Bone marrow (tissue), 2 donors: ENCODE measurements around the gene PCDHA4.
"Not testable (repeated sequence)": the region's sequence is repeated elsewhere in the genome, so short reads cannot be mapped to it uniquely, and the experiment has no call there.

ENCODE experiments used
- DNase-seq, 2 donors: peaks; one replicate each; lab custom pipeline; 2025; lab: John Stamatoyannopoulos, UW

Gene PCDHA4

DNA sequence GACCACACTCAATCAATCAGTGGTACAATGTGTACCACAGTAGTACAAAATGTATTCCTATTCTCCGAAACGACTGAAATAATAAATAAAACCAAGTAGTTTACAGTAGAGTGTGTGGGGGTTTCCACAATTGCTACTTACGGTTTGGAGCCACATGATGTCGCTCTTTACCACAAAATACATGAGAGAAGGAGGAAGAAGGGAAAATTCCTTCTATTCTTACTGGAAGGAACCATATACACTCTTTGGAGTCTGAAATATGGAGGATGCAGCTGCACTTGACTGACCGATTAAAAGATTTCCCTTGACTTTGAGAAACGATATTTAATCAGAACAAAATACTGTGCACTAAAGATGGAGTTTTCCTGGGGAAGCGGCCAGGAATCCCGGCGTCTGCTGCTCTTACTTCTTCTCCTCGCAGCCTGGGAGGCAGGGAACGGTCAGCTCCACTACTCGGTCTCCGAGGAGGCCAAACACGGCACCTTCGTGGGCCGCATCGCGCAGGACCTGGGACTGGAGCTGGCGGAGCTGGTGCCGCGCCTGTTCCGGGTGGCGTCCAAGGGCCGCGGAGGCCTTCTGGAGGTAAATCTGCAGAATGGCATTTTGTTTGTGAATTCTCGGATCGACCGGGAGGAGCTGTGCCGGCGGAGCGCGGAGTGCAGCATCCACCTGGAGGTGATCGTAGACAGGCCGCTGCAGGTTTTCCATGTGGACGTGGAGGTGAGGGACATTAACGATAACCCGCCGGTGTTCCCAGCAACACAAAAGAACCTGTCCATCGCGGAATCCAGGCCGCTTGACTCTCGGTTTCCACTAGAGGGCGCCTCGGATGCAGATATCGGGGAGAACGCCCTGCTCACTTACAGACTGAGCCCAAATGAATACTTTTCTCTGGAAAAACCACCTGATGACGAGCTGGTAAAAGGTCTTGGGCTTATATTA lies at the start of gene PCDHA4:
Gene PCDHA4 (plus strand): TSS at position 235 of the 942 bp plus-strand sequence.
- no peak for DNase-seq

DNA sequence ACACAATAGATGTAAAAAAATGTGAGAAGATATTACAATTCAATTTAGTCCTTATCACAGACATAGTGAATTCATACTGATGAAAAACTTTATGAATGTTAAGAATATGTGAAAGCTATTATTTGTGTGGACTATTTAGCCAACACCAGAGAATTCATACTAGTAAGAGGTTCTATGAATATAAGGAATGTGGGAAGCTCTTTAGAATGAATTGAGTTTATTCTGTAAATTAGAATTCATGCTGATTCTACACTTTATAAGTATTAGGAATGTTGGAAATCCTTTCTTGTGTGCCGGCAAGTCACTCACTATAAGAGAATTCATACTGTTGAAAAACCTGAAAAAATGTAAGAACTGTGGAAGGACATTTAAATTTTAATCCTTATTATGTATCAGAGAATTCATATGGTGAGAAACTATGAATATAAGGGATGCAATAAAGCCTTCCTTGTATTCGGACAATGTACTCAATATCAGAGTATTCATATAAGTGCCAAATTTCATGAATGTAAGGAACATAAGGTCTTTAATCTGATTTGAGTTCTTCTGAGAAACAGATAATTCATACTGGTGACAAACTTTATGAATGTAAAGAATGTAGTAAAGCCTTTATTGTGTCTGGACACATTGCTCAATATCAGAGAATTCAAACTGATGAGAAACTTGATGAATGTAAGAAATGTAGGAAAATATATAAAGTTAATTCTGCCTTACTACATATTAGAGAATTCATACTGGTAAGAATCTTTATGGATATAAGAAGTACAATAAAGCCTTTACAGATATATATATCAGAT lies 42.5 kb upstream of the PCDHA4 start:
- DNase-seq: no peak

DNA sequence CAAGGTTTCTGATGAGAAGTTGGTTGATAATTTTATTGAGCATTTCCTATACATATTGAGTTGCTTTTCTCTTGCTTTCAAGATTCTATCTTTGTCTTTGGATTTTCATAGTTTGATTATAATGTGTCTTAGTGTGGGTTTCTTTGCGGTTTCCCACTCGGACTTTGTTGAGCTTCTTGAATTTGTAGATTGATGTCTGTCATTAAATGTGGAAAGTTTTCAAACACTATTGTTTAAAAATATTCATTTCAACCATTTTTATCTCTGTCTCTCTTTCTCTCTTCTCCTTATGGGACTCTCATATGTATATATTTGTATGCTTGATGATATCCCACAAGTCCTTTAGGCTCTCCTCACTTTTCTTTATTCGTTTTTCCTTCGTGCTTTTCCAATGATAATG lies 39.4 kb upstream of the PCDHA4 start:
- no peak for DNase-seq

DNA sequence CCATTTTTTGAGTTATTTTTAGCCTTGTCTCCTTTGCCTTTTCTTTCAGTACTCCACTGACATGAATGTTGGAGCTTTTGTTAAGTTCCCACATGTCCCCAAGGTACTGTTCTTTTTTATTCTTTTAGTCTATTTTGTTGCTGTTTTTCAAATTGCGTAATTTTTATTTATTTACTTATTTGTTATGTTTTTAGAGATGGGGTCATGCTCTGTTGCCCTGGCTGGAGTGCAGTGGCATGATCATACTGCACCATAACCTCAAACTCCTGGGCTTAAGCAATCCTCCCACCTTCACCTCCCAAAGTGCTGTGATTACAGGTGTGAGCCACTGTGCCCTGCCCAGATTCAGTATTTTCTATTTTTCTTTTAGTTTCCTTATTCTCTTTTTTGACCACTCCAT lies 26.4 kb upstream of the PCDHA4 start:
- DNase-seq: no peak

DNA sequence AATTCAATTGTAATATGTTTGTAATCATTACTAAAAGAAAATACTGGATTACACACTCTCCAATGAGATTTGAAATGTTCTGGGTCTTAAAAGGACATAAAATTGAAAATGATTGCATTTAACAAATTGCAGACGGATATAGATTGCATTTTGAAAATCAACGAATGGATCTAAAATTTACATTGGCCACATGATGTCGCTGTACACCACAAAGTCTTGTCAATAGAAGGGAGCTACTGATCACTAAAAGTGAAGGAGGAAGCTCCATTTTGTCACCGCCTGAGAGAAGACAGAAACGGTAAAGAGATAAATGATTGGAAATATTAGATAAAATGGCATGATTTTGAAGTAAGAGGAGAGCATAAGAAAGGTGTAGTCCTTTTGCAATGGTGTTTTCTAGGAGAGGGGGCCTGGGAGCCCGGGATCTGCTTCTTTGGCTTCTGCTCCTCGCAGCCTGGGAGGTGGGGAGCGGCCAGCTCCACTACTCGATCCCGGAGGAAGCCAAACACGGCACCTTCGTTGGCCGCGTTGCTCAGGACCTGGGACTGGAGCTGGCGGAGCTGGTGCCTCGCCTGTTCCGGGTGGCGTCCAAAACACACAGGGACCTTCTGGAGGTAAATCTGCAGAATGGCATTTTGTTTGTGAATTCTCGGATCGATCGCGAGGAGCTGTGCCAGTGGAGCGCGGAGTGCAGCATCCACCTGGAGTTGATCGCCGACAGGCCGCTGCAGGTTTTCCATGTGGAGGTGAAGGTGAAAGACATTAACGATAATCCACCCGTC lies 20.8 kb upstream of the PCDHA4 start, which contains the start of gene PCDHA1:
Gene PCDHA1 (plus strand): TSS at position 236 of the 782 bp plus-strand sequence.
- DNase-seq: no peak

DNA sequence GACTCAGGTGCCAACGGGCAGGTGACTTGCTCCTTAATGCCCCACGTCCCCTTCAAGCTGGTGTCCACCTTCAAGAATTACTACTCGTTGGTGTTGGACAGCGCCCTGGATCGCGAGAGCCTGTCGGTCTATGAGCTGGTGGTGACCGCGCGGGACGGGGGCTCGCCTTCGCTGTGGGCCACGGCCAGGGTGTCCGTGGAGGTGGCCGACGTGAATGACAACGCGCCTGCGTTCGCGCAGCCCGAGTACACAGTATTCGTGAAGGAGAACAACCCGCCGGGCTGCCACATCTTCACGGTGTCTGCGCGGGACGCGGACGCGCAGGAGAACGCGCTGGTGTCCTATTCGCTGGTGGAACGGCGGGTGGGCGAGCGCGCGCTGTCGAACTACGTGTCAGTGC lies 19.4 kb upstream of the PCDHA4 start:
- DNase-seq: not testable (repeated sequence)

DNA sequence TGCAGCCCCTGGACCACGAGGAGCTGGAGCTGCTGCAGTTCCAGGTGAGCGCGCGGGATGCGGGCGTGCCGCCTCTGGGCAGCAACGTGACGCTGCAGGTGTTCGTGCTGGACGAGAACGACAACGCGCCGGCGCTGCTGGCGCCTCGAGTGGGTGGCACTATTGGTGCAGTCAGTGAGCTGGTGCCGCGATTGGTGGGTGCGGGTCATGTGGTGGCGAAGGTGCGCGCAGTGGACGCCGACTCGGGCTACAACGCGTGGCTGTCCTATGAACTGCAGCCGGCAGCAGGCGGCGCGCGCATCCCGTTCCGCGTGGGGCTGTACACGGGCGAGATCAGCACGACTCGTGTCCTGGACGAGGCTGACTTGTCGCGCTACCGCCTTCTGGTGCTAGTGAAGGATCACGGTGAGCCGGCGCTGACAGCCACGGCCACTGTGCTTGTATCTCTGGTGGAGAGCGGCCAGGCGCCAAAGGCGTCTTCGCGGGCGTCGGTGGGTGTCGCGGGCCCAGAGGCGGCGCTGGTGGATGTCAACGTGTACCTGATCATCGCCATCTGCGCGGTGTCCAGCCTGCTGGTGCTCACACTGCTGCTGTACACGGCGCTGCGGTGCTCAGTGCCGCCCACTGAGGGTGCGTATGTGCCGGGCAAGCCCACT lies 18.9 kb upstream of the PCDHA4 start:
- DNase-seq: not testable (repeated sequence)

DNA sequence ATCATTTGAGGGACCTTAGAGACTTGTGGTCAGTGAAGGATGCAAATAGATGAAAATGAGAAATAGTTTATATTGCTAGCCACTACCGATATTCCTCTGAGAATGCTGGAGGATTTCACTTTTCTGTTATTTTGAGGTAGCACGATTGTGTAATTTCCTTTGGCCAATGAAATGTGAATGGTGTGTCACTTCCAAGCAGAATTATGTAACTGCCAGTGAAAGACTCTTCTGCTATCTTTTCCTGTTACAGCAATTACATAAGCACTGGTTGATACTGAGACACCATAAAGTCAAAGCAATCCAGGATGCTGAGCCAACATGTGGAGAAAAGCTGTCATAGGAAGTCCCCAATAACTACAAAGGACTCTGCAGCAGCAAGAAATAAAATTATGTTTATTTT lies 15.8 kb upstream of the PCDHA4 start:
- no peak for DNase-seq

DNA sequence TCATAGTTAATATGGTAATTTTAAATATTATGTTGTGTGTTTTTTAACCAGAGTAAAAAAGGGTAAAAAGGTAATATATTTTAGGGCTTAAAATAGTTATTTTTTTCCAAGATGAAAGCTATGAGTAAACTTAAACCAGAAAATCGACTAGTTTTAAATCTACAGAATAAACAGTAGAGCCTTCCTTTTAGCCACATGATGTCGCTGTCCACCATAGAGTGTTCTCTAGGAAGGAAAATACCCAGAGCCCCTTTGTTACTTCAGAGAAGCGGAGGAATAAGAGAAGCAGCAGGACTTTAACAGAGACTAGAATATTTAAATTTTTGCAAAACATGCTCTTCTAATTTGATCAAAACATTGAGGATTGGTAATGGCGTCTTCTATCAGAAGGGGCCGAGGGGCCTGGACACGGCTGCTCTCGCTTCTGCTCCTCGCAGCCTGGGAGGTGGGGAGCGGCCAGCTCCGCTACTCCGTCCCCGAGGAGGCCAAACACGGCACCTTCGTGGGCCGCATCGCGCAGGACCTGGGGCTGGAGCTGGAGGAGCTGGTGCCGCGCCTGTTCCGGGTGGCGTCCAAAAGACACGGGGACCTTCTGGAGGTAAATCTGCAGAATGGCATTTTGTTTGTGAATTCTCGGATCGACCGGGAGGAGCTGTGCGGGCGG lies 12.1 kb upstream of the PCDHA4 start, which contains the start of gene PCDHA2:
Gene PCDHA2 (plus strand): TSS at position 258 of the 664 bp plus-strand sequence.
- DNase-seq: no peak

DNA sequence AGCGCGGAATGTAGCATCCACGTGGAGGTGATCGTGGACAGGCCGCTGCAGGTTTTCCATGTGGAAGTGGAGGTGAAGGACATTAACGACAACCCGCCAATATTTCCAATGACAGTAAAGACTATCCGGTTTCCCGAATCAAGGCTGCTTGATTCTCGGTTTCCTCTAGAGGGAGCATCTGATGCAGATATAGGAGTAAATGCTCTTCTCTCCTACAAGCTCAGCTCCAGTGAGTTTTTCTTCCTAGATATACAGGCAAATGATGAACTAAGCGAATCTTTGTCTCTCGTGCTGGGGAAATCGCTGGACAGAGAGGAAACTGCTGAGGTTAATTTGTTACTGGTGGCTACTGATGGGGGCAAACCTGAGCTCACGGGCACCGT lies 11.6 kb upstream of the PCDHA4 start:
- no peak for DNase-seq

DNA sequence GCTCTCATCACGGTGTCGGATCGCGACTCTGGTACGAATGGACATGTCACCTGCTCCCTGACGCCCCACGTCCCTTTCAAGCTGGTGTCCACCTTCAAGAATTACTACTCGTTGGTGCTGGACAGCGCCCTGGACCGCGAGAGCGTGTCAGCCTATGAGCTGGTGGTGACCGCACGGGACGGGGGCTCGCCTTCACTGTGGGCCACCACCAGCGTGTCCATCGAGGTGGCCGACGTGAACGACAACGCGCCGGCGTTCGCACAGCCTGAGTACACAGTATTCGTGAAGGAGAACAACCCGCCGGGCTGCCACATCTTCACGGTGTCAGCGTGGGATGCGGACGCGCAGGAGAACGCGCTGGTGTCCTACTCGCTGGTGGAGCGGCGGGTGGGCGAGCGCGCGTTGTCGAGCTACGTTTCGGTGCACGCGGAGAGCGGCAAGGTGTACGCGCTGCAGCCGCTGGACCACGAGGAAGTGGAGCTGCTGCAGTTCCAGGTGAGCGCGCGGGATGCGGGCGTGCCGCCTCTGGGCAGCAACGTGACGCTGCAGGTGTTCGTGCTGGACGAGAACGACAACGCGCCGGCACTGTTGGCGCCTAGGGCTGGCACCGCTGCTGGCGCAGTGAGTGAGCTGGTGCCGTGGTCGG lies 10.7 kb upstream of the PCDHA4 start:
- DNase-seq: not testable (repeated sequence)

DNA sequence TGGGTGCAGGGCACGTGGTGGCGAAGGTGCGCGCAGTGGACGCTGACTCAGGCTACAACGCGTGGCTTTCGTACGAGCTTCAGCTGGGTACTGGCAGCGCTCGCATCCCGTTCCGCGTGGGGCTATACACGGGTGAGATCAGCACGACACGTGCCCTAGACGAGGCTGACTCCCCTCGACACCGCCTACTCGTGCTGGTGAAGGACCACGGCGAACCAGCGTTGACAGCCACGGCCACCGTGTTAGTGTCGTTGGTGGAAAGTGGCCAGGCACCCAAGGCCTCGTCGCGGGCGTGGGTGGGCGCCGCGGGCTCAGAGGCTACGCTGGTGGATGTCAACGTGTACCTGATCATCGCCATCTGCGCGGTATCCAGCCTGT lies 10.2 kb upstream of the PCDHA4 start:
- DNase-seq: no peak

DNA sequence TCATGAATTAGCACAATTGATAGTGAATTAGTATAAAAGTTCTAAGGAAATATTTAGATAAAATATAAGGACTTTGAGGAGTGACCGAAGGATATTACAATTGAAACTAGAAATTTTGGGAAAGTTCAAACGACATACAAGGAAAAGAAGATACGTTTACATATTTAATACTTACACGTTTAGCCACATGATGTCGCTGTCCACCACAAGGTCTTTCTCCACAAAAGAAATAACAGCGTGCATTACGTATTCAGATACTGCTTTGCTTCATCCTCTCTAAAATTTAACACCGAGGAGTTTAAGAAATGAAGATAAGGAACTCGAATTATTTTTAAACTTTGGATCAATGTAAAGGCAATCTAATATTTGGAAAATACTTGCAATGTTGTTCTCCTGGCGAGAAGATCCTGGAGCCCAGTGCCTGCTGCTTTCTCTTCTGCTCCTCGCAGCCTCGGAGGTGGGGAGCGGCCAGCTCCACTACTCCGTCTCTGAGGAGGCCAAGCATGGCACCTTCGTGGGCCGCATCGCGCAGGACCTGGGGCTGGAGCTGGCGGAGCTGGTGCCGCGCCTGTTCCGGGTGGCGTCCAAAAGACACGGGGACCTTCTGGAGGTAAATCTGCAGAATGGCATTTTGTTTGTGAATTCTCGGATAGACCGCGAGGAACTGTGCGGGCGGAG lies 5.9 kb upstream of the PCDHA4 start, which contains the start of gene PCDHA3:
Gene PCDHA3 (plus strand): TSS at position 242 of the 678 bp plus-strand sequence.
- no peak for DNase-seq

DNA sequence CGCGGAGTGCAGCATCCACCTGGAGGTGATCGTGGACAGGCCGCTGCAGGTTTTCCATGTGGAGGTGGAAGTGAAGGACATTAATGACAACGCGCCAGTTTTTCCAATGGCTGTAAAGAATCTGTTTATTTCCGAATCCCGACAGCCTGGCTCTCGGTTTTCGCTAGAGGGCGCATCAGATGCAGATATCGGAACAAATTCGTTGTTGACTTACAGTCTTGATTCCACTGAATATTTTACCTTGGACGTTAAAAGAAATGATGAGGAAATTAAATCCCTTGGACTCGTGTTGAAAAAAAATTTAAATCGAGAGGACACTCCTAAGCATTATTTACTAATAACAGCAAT lies 5.4 kb upstream of the PCDHA4 start:
- no peak for DNase-seq

DNA sequence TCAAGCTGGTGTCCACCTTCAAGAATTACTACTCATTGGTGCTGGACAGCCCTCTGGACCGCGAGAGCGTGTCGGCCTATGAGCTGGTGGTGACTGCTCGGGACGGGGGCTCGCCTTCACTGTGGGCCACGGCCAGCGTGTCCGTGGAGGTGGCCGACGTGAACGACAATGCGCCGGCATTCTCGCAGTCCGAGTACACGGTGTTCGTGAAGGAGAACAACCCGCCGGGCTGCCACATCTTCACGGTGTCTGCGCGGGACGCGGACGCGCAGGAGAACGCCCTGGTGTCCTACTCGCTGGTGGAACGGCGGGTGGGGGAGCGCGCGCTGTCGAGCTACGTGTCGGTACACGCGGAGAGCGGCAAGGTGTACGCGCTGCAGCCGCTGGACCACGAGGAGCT lies 4.5 kb upstream of the PCDHA4 start:
- DNase-seq: not testable (repeated sequence)

DNA sequence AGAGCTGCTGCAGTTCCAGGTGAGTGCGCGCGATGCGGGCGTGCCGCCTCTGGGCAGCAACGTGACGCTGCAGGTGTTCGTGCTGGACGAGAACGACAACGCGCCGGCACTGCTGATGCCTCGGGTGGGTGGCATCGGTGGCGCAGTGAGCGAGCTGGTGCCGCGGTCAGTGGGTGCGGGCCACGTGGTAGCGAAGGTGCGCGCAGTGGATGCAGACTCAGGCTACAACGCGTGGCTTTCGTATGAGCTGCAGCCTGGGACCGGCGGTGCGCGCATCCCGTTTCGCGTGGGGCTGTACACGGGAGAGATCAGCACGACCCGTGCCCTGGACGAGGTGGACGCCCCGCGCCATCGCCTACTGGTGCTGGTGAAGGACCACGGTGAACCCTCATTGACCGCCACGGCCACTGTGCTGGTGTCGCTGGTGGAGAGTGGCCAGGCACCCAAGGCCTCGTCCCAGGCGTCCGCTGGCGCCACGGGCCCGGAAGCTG lies 4.0 kb upstream of the PCDHA4 start:
- no peak for DNase-seq

DNA sequence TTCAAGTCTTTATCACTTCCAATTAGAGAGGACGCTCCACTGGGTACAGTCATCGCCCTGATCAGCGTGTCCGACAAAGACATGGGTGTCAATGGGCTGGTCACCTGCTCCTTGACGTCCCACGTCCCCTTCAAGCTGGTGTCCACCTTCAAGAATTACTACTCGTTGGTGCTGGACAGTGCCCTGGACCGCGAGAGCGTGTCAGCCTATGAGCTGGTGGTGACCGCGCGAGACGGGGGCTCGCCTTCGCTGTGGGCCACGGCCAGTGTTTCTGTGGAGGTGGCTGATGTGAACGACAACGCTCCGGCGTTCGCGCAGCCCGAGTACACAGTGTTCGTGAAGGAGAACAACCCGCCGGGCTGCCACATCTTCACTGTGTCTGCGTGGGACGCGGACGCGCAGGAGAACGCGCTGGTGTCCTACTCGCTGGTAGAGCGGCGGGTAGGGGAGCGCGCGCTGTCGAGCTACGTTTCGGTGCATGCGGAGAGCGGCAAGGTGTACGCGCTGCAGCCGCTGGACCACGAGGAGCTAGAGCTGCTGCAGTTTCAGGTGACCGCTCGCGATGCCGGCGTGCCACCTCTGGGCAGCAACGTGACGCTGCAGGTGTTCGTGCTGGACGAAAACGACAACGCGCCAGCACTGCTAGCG lies 1.5 kb downstream of the PCDHA4 start:
- not testable (repeated sequence) for DNase-seq

DNA sequence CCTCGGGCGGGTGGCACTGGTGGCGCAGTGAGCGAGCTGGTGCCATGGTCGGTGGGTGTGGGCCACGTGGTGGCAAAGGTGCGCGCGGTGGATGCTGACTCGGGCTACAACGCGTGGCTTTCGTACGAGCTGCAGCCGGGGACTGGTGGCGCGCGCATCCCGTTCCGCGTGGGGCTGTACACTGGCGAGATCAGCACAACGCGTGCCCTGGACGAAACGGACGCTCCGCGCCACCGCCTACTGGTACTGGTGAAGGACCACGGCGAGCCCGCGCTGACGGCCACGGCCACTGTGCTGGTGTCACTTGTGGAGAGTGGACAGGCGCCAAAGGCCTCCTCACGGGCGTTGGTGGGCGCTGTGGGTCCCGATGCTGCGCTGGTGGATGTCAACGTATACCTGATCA lies 2.0 kb downstream of the PCDHA4 start:
- DNase-seq: no peak
